H1 (cell line): Measurements from ENCODE around the gene PPIL3. TPM values are rescaled to one million over a fixed set of nuclear protein-coding genes. Genes with fewer than 3 reads are reported as not detected.

Experiments
- CTCF ChIA-PET: fragments of 300-600 bp; sonication (Branson Sonifier 250); formaldehyde crosslinking; loops from one replicate; lab custom pipeline; 2021; ENCODE audit not compliant: partially characterized antibody; lab: Charles Lee
- POLR2A ChIA-PET: fragments of 300-600 bp; sonication (Branson Sonifier 250); formaldehyde crosslinking; loops from one replicate; lab custom pipeline; 2021; ENCODE audit warnings: inconsistent platforms; ENCODE audit not compliant: partially characterized antibody; lab: Charles Lee
- DNase-seq, 2 experiments: peaks; one replicate each; pipeline versions ENCODE4 v3.0.0 to v3.0.0-alpha.2; 2010 to 2022; ENCODE audit warnings: low spot score in 2 of 2, low read depth in 1 of 2, mixed read lengths in 1 of 2
- FAIRE-seq: peaks from 2 replicates; lab custom pipeline; 2011; peaks lifted over from hg19 to GRCh38; lab: Jason Lieb, UNC
- H2AFZ ChIP-seq: 2 replicates; pipeline ENCODE4 v1.8.1; 2012; ENCODE audit warnings: low read length, inconsistent platforms
- H2AK5ac ChIP-seq: 2 replicates; pipeline ENCODE4 v1.6.1; 2013; ENCODE audit warnings: low read depth, low read length
- H2BK120ac ChIP-seq: replicated peaks from 2 replicates; pipeline ENCODE3; 2013; ENCODE audit warnings: low read depth, low read length, inconsistent platforms
- H2BK12ac ChIP-seq: 2 replicates; pipeline ENCODE4 v1.6.1; 2013; ENCODE audit warnings: low read depth, low read length
- H2BK15ac ChIP-seq: 2 replicates; pipeline ENCODE4 v1.6.1; 2013; ENCODE audit warnings: low read length
- H2BK20ac ChIP-seq: 2 replicates; pipeline ENCODE4 v1.6.1; 2013; ENCODE audit warnings: low read length
- H2BK5ac ChIP-seq: 2 replicates; pipeline ENCODE4 v1.6.1; 2013; ENCODE audit warnings: low read depth, low read length
- H3K14ac ChIP-seq: 2 replicates; pipeline ENCODE4 v1.6.1; 2013; ENCODE audit warnings: inconsistent platforms; ENCODE audit not compliant: insufficient read length
- H3K18ac ChIP-seq: 2 replicates; pipeline ENCODE4 v1.6.1; 2013; ENCODE audit warnings: low read length; ENCODE audit errors: extremely low read depth
- H3K23ac ChIP-seq: 2 replicates; pipeline ENCODE4 v1.6.1; 2013; ENCODE audit warnings: inconsistent platforms; ENCODE audit not compliant: insufficient read length
- H3K23me2 ChIP-seq: 2 replicates; pipeline ENCODE4 v1.6.1; 2013; ENCODE audit warnings: low read depth, low read length
- H3K27ac ChIP-seq: 2 replicates; pipeline ENCODE4 v1.6.1; 2011; ENCODE audit warnings: low read depth, low read length, inconsistent platforms
- H3K27me3 ChIP-seq, 4 experiments: replicated peaks in 1 of 4; 1 replicate in 1 of 4; 2 replicates in 3 of 4; pipeline versions ENCODE4 v1.6.1 to v1.8.1; 2011 to 2013; ENCODE audit warnings: low read length in 3 of 4, mild to moderate bottlenecking in 3 of 4, inconsistent platforms in 2 of 4, mixed read lengths in 2 of 4, moderate library complexity in 1 of 4; ENCODE audit not compliant: control insufficient read depth in 3 of 4, insufficient read depth in 3 of 4; ENCODE audit errors: extremely low read depth in 1 of 4
- H3K36me3 ChIP-seq, 4 experiments: 2 replicates each; pipeline versions ENCODE4 v1.6.1 to v1.8.1; 2011 to 2013; ENCODE audit warnings: mild to moderate bottlenecking in 4 of 4, low read length in 3 of 4, moderate library complexity in 2 of 4, control low read depth in 1 of 4, inconsistent platforms in 1 of 4; ENCODE audit not compliant: insufficient read depth in 4 of 4, control insufficient read depth in 2 of 4
- H3K4ac ChIP-seq: replicated peaks from 2 replicates; pipeline ENCODE3; 2013; ENCODE audit warnings: low read length, low read depth, mixed read lengths, inconsistent platforms; ENCODE audit not compliant: insufficient read length
- H3K4me1 ChIP-seq, 4 experiments: replicated peaks in 1 of 4; 1 replicate in 1 of 4; 2 replicates in 3 of 4; pipeline versions ENCODE4 v1.6.1 to v1.8.1; 2011 to 2013; ENCODE audit warnings: low read length in 3 of 4, inconsistent platforms in 2 of 4, mixed read lengths in 1 of 4; ENCODE audit not compliant: insufficient read depth in 4 of 4, control insufficient read depth in 3 of 4
- H3K4me2 ChIP-seq, 2 experiments: 2 replicates each; pipeline versions ENCODE4 v1.6.1 to v1.8.1; 2011 to 2013; ENCODE audit warnings: low read depth in 2 of 2, low read length in 2 of 2, control low read depth in 1 of 2, inconsistent platforms in 1 of 2, mild to moderate bottlenecking in 1 of 2; ENCODE audit not compliant: insufficient read depth in 1 of 2
- H3K4me3 ChIP-seq, 4 experiments: fragments of 200-600, 300-600 bp in 1 of 4; sonication (generic), shearing (Covaris generic), sonication (Bioruptor Twin) in 1 of 4; 2 replicates each; pipeline versions ENCODE4 v1.5.1 to v1.8.1; 2011 to 2016; ENCODE audit warnings: low read length in 4 of 4, low read depth in 3 of 4, control low read depth in 2 of 4, inconsistent platforms in 2 of 4, mild to moderate bottlenecking in 2 of 4, mixed read lengths in 1 of 4, moderate library complexity in 1 of 4; ENCODE audit not compliant: insufficient read depth in 2 of 4; ENCODE audit errors: extremely low read depth in 1 of 4
- H3K56ac ChIP-seq: replicated peaks from 2 replicates; pipeline ENCODE3; 2013; ENCODE audit warnings: low read depth, mild to moderate bottlenecking, mixed read lengths, low read length, inconsistent platforms; ENCODE audit not compliant: insufficient read length
- H3K79me1 ChIP-seq: 2 replicates; pipeline ENCODE4 v1.6.1; 2013; ENCODE audit warnings: low read depth, low read length, control low read depth
- H3K79me2 ChIP-seq, 2 experiments: 2 replicates each; pipeline versions ENCODE4 v1.6.1 to v1.8.1; 2012 to 2013; ENCODE audit warnings: low read length in 2 of 2, mild to moderate bottlenecking in 2 of 2, inconsistent platforms in 1 of 2; ENCODE audit not compliant: insufficient read depth in 2 of 2, control insufficient read depth in 1 of 2
- H3K9ac ChIP-seq, 4 experiments: replicated peaks in 1 of 4; 1 replicate in 1 of 4; 2 replicates in 3 of 4; pipeline versions ENCODE4 v1.6.1 to v1.8.1; 2011 to 2013; ENCODE audit warnings: low read depth in 3 of 4, low read length in 3 of 4, control low read depth in 2 of 4, mild to moderate bottlenecking in 2 of 4, moderate library complexity in 2 of 4, inconsistent platforms in 1 of 4; ENCODE audit errors: extremely low read depth in 1 of 4
- H3K9me3 ChIP-seq, 2 experiments: 2 replicates each; pipeline versions ENCODE4 v1.6.1 to v1.8.1; 2012 to 2013; ENCODE audit warnings: mild to moderate bottlenecking in 2 of 2, moderate library complexity in 2 of 2, control low read depth in 1 of 2, inconsistent platforms in 1 of 2, low read depth in 1 of 2, low read length in 1 of 2, mixed read lengths in 1 of 2; ENCODE audit not compliant: insufficient read depth in 2 of 2
- H4K20me1 ChIP-seq, 2 experiments: replicated peaks in 1 of 2; 2 replicates each; pipeline versions ENCODE3 to v1.8.1; 2011 to 2013; ENCODE audit warnings: inconsistent platforms in 2 of 2, low read length in 2 of 2, mild to moderate bottlenecking in 1 of 2; ENCODE audit not compliant: insufficient read depth in 2 of 2, control insufficient read depth in 1 of 2
- H4K5ac ChIP-seq: 2 replicates; pipeline ENCODE4 v1.6.1; 2013; ENCODE audit warnings: low read length, low read depth, mixed read lengths, inconsistent platforms; ENCODE audit not compliant: insufficient read length
- H4K8ac ChIP-seq: 2 replicates; pipeline ENCODE4 v1.8.0; 2013; ENCODE audit warnings: mild to moderate bottlenecking, moderate library complexity, low read length, inconsistent platforms; ENCODE audit not compliant: insufficient read depth; ENCODE audit errors: extremely low read depth
- H4K91ac ChIP-seq: replicated peaks from 2 replicates; pipeline ENCODE3; 2013; ENCODE audit warnings: low read length, mixed read lengths, inconsistent platforms; ENCODE audit not compliant: insufficient read length
- ASH2L ChIP-seq: fragments of 200-600, 300-600 bp; sonication (generic); IDR thresholded peaks from one replicate; pipeline ENCODE4 v1.7.1; 2017; ENCODE audit warnings: low read length
- BACH1 ChIP-seq: IDR thresholded peaks from 2 replicates; pipeline ENCODE4 v1.6.1; 2012; ENCODE audit warnings: low read length, improper control_type of control experiment
- BRCA1 ChIP-seq: IDR thresholded peaks from 2 replicates; pipeline ENCODE4 v1.6.1; 2012; ENCODE audit warnings: low read depth, low read length, improper control_type of control experiment
- CEBPB ChIP-seq: IDR thresholded peaks from 2 replicates; pipeline ENCODE4 v1.6.1; 2012; ENCODE audit warnings: low read depth, low read length
- CTBP2 ChIP-seq: IDR thresholded peaks from 2 replicates; pipeline ENCODE4 v1.7.0; 2011; ENCODE audit warnings: borderline replicate concordance, mild to moderate bottlenecking, moderate library complexity, mixed read lengths, low read length; ENCODE audit not compliant: insufficient read depth, insufficient read length
- EZH2 ChIP-seq: fragments of 200-600 bp; sonication (generic); IDR thresholded peaks from 2 replicates; pipeline ENCODE4 v1.7.1; 2012; ENCODE audit warnings: low read depth, mild to moderate bottlenecking, moderate library complexity, low read length, inconsistent platforms; ENCODE audit not compliant: severe bottlenecking
- JUND ChIP-seq: IDR thresholded peaks from 2 replicates; pipeline ENCODE4 v1.6.1; 2011; ENCODE audit warnings: mild to moderate bottlenecking, improper control_type of control experiment, low read length
- KDM1A ChIP-seq: fragments of 200-600, 300-600 bp; sonication (generic); IDR thresholded peaks from 2 replicates; pipeline ENCODE4 v1.7.1; 2016; ENCODE audit warnings: mild to moderate bottlenecking, low read length, borderline replicate concordance
- NANOG ChIP-seq: IDR thresholded peaks from 2 replicates; pipeline ENCODE4 v1.6.1; 2011; ENCODE audit warnings: low read length, low read depth, mild to moderate bottlenecking, inconsistent platforms; ENCODE audit not compliant: insufficient read depth, poor library complexity, severe bottlenecking
- NRF1 ChIP-seq: IDR thresholded peaks from 2 replicates; pipeline ENCODE4 v1.6.1; 2011; ENCODE audit warnings: mild to moderate bottlenecking, low read depth, low read length, improper control_type of control experiment
- RBBP5 ChIP-seq: IDR thresholded peaks from 2 replicates; pipeline ENCODE4 v1.7.1; 2012; ENCODE audit warnings: low read depth, mild to moderate bottlenecking, inconsistent platforms, low read length, moderate library complexity, borderline replicate concordance
- SP4 ChIP-seq: IDR thresholded peaks from 2 replicates; pipeline ENCODE4 v1.6.1; 2012; ENCODE audit warnings: low read length, inconsistent platforms
- TEAD4 ChIP-seq: IDR thresholded peaks from 2 replicates; pipeline ENCODE4 v1.6.1; 2012; ENCODE audit warnings: low read depth, low read length, inconsistent platforms, mixed read lengths
- polyA plus RNA-seq, 7 experiments: library from polyadenylated mRNA; depleted of rRNA in 3 of 7; stranded (reverse) in 5 of 7; unstranded in 2 of 7; fragments of >200 nt in 5 of 7; fragments of 200-250 nt in 2 of 7; gene quantifications; 1 replicate in 5 of 7; 2 replicates in 1 of 7; 4 replicates in 1 of 7; pipeline versions ENCODE4 v1.2.1 to v1.2.3, GENCODE V29; 2011 to 2013; ENCODE audit warnings: missing spikeins in 2 of 7, mixed read lengths in 2 of 7
- total RNA-seq: library from RNA; stranded (reverse); fragmentation: NEBNext Ultra II Directional; extraction: Animal tissue kit (Norgen Biotek cat#: 25700); gene quantifications from 2 replicates; pipeline ENCODE4 v1.2.1, GENCODE V29; 2021
- TF ChIP-seq, protein P1 (sequence below): IDR thresholded peaks from 2 replicates; pipeline ENCODE4 v1.6.1; 2011; ENCODE audit warnings: low read length, improper control_type of control experiment

PPIL3 gene
- total and polyA plus RNA-seq, 2 of the 8 experiments (the other 6 are each of a cell fraction or from before 2014, with no cell fraction given) = 30.4 to 48.7 TPM

GRCh38 chr2:200899482-200899881, 10.6 kb upstream of the PPIL3 start:
- H3K79me1 ChIP-seq = peaks cover 2% of the 10 kb centered on the region; the same call in 1 of the 2 replicates
- TF ChIP-seq CEBPB = no peak
- no peak for TF ChIP-seq JUND
- TF ChIP-seq, protein P1, sequence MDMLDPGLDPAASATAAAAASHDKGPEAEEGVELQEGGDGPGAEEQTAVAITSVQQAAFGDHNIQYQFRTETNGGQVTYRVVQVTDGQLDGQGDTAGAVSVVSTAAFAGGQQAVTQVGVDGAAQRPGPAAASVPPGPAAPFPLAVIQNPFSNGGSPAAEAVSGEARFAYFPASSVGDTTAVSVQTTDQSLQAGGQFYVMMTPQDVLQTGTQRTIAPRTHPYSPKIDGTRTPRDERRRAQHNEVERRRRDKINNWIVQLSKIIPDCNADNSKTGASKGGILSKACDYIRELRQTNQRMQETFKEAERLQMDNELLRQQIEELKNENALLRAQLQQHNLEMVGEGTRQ = no peak
- no peak for TF ChIP-seq RBBP5
- TF ChIP-seq ASH2L = no peak
- TF ChIP-seq TEAD4 = no peak
- TF ChIP-seq NANOG = no peak
- no peak for TF ChIP-seq BACH1
- no peak for TF ChIP-seq KDM1A
- TF ChIP-seq NRF1 = no peak
- no peak for TF ChIP-seq EZH2
- TF ChIP-seq CTBP2 = no peak
- no peak for TF ChIP-seq BRCA1
- no peak for TF ChIP-seq SP4
- TF ChIP-seq, all 59 proteins: peak for 0
- peaks cover 26 to 79% (median 59%) of the 10 kb centered on the region in 4 experiments for H3K36me3 ChIP-seq
- no peaks in the 10 kb centered on the region for H3K79me2 ChIP-seq
- FAIRE-seq = no peak
- no peak overlapping the region for H3K9ac ChIP-seq
- H3K4me1 ChIP-seq = no peaks in the 10 kb centered on the region
- H2AFZ ChIP-seq = no peak overlapping the region
- CTCF ChIA-PET = interaction anchor here (1.1 kb wide), 1 partner anchor 14 kb away, joined by 3 read pairs; no protein-coding TSS in a partner anchor
- H3K14ac ChIP-seq = no peak overlapping the region
- H3K27me3 ChIP-seq = no peaks in the 10 kb centered on the region
- H3K56ac ChIP-seq = no peak overlapping the region
- H2BK15ac ChIP-seq = no peak overlapping the region
- no peak overlapping the region for H2BK12ac ChIP-seq
- no peak overlapping the region for H4K8ac ChIP-seq
- H3K23ac ChIP-seq = no peak overlapping the region
- H2BK120ac ChIP-seq = no peak overlapping the region
- H4K20me1 ChIP-seq = peaks cover 0 to 5% of the 10 kb centered on the region in 2 experiments
- no peak overlapping the region for H3K18ac ChIP-seq
- no peak overlapping the region for H3K27ac ChIP-seq
- H3K4ac ChIP-seq = no peak overlapping the region
- no peak overlapping the region for H2BK20ac ChIP-seq
- H3K4me3 ChIP-seq = no peak overlapping the region
- H3K9me3 ChIP-seq = no peaks in the 10 kb centered on the region
- H2BK5ac ChIP-seq = no peak overlapping the region
- H3K23me2 ChIP-seq = no peaks in the 10 kb centered on the region
- POLR2A ChIA-PET = interaction anchor here (1.3 kb wide), 1 partner anchor 9 kb away, joined by 6 read pairs; no protein-coding TSS in a partner anchor
- no peak overlapping the region for H4K5ac ChIP-seq
- no peak for DNase-seq
- no peak overlapping the region for H2AK5ac ChIP-seq
- no peak overlapping the region for H4K91ac ChIP-seq
- H3K4me2 ChIP-seq = no peak overlapping the region
